HG03442 (cell line): ENCODE data around the gene APC.

Experiments
- ATAC-seq: cut with Tn5 transposase; IDR thresholded peaks from one replicate; pipeline ENCODE4 v1.9.1; 2021; ENCODE audit warnings: mild to moderate bottlenecking, moderate library complexity; ENCODE audit not compliant: unreplicated experiment

Gene APC

GRCh38 chr5:112892776-112893175, 155.1 kb downstream of the APC start:
- no peak for ATAC-seq

GRCh38 chr5:112895682-112896081, 158.0 kb downstream of the APC start:
- ATAC-seq, result no peak
